HG03457 (cell line): ENCODE data around the gene GPN2.
"Not testable (repeated sequence)": the region's sequence is repeated elsewhere in the genome, so short reads cannot be mapped to it uniquely, and the experiment has no call there.

Experiments used
- ATAC-seq: cut with Tn5 transposase; IDR thresholded peaks from one replicate; pipeline ENCODE4 v1.9.1; 2021; ENCODE audit warnings: moderate number of reproducible peaks; ENCODE audit not compliant: unreplicated experiment

GPN2 gene

GRCh38 chr1:26858160-26858559 is 31.9 kb downstream of the GPN2 start:
- no peak for ATAC-seq

- no peak for ATAC-seq
Measured at GRCh38 chr1:26857473-26858060, 32.5 kb downstream of the GPN2 start.

GRCh38 chr1:26856604-26857469 is 33.2 kb downstream of the GPN2 start:
- ATAC-seq, result no peak

GRCh38 chr1:26856181-26856580 is 33.9 kb downstream of the GPN2 start:
- ATAC-seq, result no peak

- ATAC-seq, result no peak
Measured at GRCh38 chr1:26855636-26856035, 34.4 kb downstream of the GPN2 start.

GRCh38 chr1:26854906-26855305 is 35.2 kb downstream of the GPN2 start:
- ATAC-seq, result no peak

- no peak for ATAC-seq
Measured at GRCh38 chr1:26853600-26853999, 36.5 kb downstream of the GPN2 start.

- ATAC-seq, result no peak
Measured at GRCh38 chr1:26853156-26853555, 36.9 kb downstream of the GPN2 start.

GRCh38 chr1:26852701-26853100 is 37.4 kb downstream of the GPN2 start:
- no peak for ATAC-seq

- ATAC-seq, result no peak
Measured at GRCh38 chr1:26851106-26851684, 38.9 kb downstream of the GPN2 start.

GRCh38 chr1:26848941-26849774 is 40.9 kb downstream of the GPN2 start:
- no peak for ATAC-seq

- no peak for ATAC-seq
Measured at GRCh38 chr1:26848499-26848898, 41.6 kb downstream of the GPN2 start.

- ATAC-seq, result not testable (repeated sequence)
Measured at GRCh38 chr1:26847826-26848225, 42.3 kb downstream of the GPN2 start.

GRCh38 chr1:26844424-26845196 is 45.5 kb downstream of the GPN2 start:
- ATAC-seq, result no peak

GRCh38 chr1:26839779-26840178 is 50.3 kb downstream of the GPN2 start:
- no peak for ATAC-seq

- ATAC-seq, result no peak
Measured at GRCh38 chr1:26839339-26839722, 50.8 kb downstream of the GPN2 start.

GRCh38 chr1:26838474-26839338 is 51.4 kb downstream of the GPN2 start:
- peak; percentile 82 for ATAC-seq

- ATAC-seq, result not testable (repeated sequence)
Measured at GRCh38 chr1:26837665-26838064, 52.4 kb downstream of the GPN2 start.
